ENCODE measurements around the gene NACA2.

Gene NACA2

GRCh38 chr17:61547113-61547512 lies 43.9 kb downstream of the NACA2 start:
- DNase-seq (ENCODE audit: low spot score): no peak

DNA sequence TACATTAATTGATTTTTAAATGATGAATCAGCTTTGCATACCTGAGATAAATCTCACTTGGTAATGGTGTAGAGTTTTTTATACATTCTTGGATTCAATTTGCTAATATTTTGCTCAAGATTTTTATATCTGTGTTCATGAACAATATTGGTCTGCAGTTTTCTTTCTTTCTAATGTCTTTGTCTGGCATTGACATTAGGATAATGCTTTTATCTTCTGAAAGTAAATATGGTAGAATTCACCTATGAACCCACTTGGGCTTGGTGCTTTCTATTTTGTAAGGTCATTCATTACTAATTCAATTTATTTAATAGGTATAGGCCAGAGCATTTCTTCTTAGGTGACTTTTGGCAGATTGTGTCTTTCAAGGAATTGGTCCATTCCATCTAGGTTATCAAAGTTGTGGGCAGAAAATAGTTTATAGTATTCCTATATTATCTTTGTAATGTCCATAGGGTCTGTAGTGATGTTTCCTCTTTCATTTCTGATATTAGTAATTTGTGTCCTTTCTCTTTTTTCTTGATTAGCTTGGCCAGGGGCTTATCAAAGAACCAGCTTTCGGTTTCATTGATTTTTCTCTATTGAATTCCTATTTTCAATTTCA lies 45.6 kb downstream of the NACA2 start:
- DNase-seq (ENCODE audit: low spot score): no peak

GRCh38 chr17:61543786-61544415 lies 47.1 kb downstream of the NACA2 start:
- DNase-seq (ENCODE audit: low spot score): no peak

- no peak for DNase-seq (ENCODE audit: low spot score)
These were observed 49.0 kb downstream of the NACA2 start for GRCh38 chr17:61542027-61542426.

DNA sequence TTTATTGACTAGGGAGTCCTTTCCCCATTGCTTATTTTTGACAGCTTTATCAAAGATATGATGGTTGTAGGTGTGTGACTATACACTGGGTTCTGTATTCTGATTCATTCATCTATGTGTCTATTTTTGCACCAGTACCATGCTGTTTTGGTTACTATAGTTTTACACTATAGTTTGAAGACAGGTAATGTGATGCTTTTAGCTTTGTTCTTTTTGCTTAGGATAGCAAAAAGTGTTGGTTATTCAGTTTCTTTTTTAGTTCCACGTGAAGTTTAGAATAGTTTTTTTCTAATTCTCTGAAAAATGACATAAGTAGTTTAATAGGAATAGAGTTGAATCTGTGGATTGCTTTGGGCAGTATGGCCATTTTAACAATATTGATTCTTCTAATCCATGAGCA lies 50.1 kb downstream of the NACA2 start:
- no peak for DNase-seq (ENCODE audit: low spot score)
